Activated CD4-positive, alpha-beta T cell treated with anti-CD3 and anti-CD28 coated beads, Interleukin-2, Interleukin-4, amounts not matched to agents 100 ng/mL and 50 ng/mL, durations not matched to agents 16 hours and 8 hours (primary cell): ENCODE data around the gene HIPK2.
"Not testable (repeated sequence)": the region's sequence is repeated elsewhere in the genome, so short reads cannot be mapped to it uniquely, and the experiment has no call there.

ENCODE experiments used
- DNase-seq: peaks from one replicate; pipeline ENCODE4 v3.0.0-alpha.2; 2020; ENCODE audit warnings: low spot score

The HIPK2 gene

DNA sequence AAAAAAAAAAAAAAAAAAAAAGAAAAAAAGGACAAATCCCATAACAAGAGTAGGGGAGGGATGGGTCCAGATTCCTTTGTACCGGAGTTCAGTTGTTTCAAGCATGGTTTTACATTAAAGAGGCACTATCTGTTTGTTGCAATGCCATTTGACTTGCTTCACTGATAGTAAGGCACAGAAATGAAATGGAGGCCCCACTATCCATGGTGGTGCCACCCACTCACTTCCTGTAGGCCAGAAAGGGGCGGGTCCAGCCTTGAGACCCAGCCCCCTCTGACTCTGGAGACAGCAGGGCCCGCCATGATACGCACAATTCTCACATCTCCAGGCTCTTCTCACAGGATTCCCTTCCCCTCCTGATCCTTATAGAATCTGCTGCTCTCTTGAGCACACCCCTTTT is 154.3 kb downstream of the HIPK2 start:
- DNase-seq, result no peak

DNA sequence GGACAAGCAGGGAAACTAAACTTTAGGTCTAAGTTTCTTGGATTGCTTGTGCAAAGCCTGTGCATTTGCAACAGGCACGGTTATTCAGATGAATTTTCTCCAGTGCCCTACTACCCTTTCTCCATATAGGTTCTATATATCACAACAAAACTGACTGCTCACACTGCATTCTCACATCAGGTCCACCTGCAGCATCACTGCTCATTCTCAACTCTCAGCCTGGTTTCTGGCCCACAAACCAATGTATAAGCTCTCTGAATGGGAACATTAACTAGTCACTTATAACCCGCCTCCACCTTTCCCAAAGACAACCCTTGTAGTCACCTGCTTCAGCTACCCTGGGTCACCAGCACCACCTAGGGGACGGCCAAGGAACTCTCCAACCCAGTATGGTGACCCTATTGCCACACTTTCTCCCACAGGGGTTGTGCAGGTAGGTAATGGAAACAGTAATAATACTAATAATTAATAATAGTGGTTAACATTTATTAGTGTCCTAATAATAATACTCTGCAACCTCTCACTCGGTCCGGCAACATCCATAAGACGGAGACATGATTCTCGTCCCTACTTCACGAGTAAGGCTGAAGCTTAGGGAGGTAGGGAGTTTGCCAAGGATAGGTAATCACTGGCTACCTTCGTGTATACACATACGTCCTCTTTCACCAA is 157.0 kb downstream of the HIPK2 start:
- DNase-seq, result peak; percentile 64

- no peak for DNase-seq
Observed at GRCh38 chr7:139619367-139619657, 158.5 kb downstream of the HIPK2 start.

- peak; percentile 42 for DNase-seq
Observed at GRCh38 chr7:139618482-139619366, 159.1 kb downstream of the HIPK2 start.

- no peak for DNase-seq
Observed at GRCh38 chr7:139617074-139617473, 160.7 kb downstream of the HIPK2 start.

DNA sequence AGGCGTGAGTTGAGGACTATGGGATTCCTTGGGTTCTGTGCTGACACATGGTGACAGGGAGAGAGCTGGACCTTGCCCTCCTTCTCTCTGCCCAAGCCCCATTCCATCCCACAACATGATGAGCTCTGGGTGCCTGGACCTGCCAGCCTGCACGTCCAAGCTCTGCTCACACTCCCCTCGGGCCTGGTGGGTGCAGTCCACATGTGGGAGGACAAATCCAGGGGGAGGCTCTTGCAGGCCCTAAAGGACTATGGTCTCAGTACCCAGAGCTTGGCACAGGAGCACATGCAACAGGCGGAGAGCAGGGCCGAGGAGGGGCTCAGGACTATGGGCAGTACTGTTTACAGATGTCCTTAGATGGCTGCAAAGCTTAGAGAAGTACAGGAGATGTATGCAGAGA is 162.9 kb downstream of the HIPK2 start:
- DNase-seq, result no peak

GRCh38 chr7:139613971-139614411 is 163.8 kb downstream of the HIPK2 start:
- DNase-seq, result no peak

GRCh38 chr7:139611556-139611955 is 166.2 kb downstream of the HIPK2 start:
- not testable (repeated sequence) for DNase-seq

GRCh38 chr7:139610595-139610994 is 167.2 kb downstream of the HIPK2 start:
- no peak for DNase-seq

DNA sequence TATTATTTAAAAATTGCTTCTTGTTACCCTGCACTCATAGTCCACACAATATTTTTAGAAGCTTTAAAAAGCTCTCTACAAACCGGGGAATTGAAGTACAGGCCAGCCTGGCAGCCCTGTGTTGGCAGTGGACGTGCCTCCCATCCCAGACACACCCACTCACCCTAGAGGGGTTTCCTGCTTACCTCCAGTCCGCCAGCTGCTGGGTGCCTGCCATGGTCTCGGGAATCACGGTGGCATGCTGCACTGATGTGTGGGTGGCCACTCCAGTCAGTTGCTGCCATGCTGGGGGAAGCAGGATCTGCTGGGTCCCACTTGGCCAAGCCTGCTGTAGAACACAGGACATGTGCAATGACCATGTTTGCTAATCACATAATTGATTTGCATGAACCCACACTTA is 173.9 kb downstream of the HIPK2 start:
- DNase-seq, result no peak

GRCh38 chr7:139603282-139603681 is 174.5 kb downstream of the HIPK2 start:
- DNase-seq, result no peak

- DNase-seq, result peak; percentile 30
Observed at GRCh38 chr7:139602143-139602722, 175.6 kb downstream of the HIPK2 start.

- no peak for DNase-seq
Observed at GRCh38 chr7:139601176-139601575, 176.6 kb downstream of the HIPK2 start.

GRCh38 chr7:139600306-139600705 is 177.5 kb downstream of the HIPK2 start:
- no peak for DNase-seq

- DNase-seq, result no peak
Observed at GRCh38 chr7:139598642-139599041, 179.2 kb downstream of the HIPK2 start.

- DNase-seq, result no peak
Observed at GRCh38 chr7:139597028-139597427, 180.8 kb downstream of the HIPK2 start.

GRCh38 chr7:139596626-139597025 is 181.2 kb downstream of the HIPK2 start:
- DNase-seq, result no peak

DNA sequence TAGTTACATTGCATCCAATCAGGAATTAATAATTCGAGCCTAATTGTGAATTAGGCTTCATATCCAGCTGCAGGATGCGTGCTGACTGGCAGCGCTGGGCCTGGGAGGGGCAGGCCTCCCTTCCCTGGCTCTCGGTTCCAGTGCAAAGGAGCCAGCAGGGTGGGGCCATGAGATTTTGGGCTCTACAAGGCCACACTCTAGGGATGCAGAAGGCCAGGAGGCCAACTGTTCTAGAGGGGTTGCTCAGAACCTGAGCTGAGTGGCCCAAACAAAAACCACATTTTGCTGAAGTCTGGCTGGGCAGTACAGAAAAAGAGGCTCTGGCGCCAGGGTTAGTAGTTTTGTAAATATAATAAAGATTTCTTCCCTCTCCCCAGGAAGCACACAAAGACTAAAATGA is 182.0 kb downstream of the HIPK2 start:
- no peak for DNase-seq

DNA sequence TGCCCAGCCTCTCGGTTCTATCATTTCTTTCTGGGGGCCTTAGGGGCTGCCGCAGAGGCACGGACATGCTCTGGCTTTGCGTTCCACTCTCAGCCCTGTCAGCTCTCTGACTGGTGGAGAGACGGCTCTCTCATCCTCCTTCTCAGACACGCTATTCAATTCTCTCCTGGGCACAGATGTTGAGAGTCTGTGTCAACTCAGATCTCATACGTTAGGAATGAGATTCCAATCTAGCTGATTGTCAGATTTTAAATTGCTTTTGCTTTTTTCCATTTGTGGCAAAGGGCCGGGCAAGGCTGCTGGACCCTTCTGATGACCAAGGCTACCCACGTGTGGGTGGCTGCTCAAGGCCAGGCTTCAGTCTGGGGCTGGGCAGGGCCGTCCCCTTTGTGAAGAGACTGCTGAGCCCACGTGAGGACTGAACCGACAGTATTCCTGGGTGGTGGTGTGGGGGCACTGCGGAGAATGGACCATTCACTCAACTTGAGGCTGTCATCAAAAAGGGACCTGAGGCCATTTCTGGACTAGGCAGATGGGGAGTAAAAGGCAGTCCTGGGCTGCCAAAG is 182.8 kb downstream of the HIPK2 start:
- no peak for DNase-seq

- no peak for DNase-seq
Observed at GRCh38 chr7:139594090-139594489, 183.7 kb downstream of the HIPK2 start.

GRCh38 chr7:139592801-139593461 is 184.9 kb downstream of the HIPK2 start:
- no peak for DNase-seq

DNA sequence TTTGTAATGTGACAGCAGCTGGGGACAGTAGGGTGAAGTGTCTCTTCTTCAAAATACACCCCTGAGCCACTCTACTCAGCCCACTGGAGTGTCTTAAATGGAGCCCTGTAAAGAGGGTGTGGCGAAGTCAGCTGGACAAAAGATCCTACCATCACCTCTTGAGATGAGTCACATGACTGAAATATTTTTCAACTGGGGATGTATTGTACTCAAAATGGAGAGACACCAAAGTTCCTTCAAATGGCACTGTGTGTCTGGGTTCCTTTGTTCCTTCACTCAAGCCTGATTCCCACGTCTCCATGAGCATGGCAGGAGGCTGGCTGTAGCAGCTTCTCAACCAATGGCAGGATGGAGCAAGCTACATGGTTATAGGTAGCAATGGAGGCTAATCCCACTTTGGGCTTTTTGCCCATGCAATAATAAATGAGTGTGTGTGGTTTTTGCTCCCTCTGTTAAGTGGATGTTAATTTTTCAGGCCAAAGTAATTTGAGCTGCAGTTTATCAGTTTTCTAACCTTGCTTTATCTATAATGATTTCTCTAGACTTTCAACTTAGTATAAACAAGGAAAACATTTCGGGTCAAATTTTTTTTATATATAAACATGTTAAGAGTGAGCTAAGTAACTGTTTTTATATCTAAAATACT is 186.1 kb downstream of the HIPK2 start:
- DNase-seq, result no peak
